Hepatocyte (in vitro differentiated cells): ENCODE measurements around the gene PHYHIPL.

ENCODE experiments used
- CTCF ChIP-seq: fragments of 200-600 bp; sonication (generic); IDR thresholded peaks from 2 replicates; pipeline ENCODE4 v1.5.1; 2016; ENCODE audit warnings: antibody characterized with exemption, mild to moderate bottlenecking; ENCODE audit not compliant: poor library complexity
- EZH2phosphoT487 ChIP-seq: fragments of 200-600 bp; sonication (generic); IDR thresholded peaks from one replicate; pipeline ENCODE4 v1.6.1; 2018; ENCODE audit warnings: antibody characterized with exemption, mild to moderate bottlenecking, low read depth, moderate library complexity; ENCODE audit not compliant: unreplicated experiment, severe bottlenecking

DNA sequence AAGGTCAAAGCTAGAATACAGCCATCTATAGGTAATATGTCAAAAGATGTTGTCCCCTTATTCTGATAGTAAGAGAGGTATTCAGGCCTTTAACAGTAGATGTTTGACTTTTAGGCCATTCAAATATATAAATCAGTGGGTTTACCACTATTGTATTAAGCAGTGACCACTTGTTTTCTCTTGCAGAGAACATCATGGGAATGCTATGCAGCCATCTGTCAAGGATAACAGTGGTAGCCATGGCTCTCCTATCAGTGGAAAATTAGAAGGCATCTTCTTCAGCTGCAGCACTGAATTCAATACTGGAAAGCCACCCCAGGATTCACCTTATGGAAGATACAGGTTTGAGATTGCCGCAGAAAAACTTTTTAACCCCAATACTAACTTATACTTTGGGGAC lies 68.4 kb downstream of the PHYHIPL start:
- TF ChIP-seq EZH2phosphoT487 (no peak), CTCF (no peak)
